Body of pancreas (tissue), 4 donors: ENCODE measurements around the gene ADCY5. TPM values are rescaled to one million over a fixed set of nuclear protein-coding genes. Genes with fewer than 3 reads are reported as not detected.

Source experiments
- ATAC-seq: fragments of 150-250 bp; one replicate; pipeline ENCODE4 v1.9.1; 2016
- DNase-seq, 4 donors: peaks; one replicate each; pipeline ENCODE4 v3.0.0-alpha.2; 2019
- H3K27ac ChIP-seq, 4 donors: fragments of 200-600 bp; sonication (generic); 1 replicate in 3 of 4; 2 replicates in 1 of 4; pipeline versions ENCODE4 v1.5.1 to v1.6.1; 2016 to 2019; ENCODE audit warnings: mild to moderate bottlenecking in 1 of 4, mixed read lengths in 1 of 4, moderate library complexity in 1 of 4
- H3K27me3 ChIP-seq, 2 donors: fragments of 200-600 bp; sonication (generic); one replicate each; pipeline ENCODE4 v1.6.0; 2016; ENCODE audit warnings: mild to moderate bottlenecking in 1 of 2
- H3K36me3 ChIP-seq, 2 donors: fragments of 200-600 bp; sonication (generic); replicated peaks in 1 of 2; 2 replicates each; pipeline ENCODE4 v1.5.1; 2016; ENCODE audit warnings: low read depth in 2 of 2; ENCODE audit not compliant: insufficient read depth in 1 of 2
- H3K4me1 ChIP-seq: fragments of 200-600 bp; sonication (generic); one replicate; pipeline ENCODE4 v1.6.0; 2016
- H3K4me3 ChIP-seq, 2 donors: fragments of 200-600 bp; sonication (generic); 1 replicate in 1 of 2; 2 replicates in 1 of 2; pipeline ENCODE4 v1.5.1; 2016 to 2019
- H3K9me3 ChIP-seq, 3 donors: fragments of 200-600 bp; sonication (generic); 1 replicate in 2 of 3; 2 replicates in 1 of 3; pipeline ENCODE4 v1.5.1; 2016
- CTCF ChIP-seq, 7 experiments: fragments of 450-650 bp in 4 of 7; fragments of 200-600 bp in 3 of 7; sonication (generic) in 3 of 7; IDR thresholded peaks; one replicate each; pipeline ENCODE4 v1.5.1; 2016 to 2019; ENCODE audit warnings: antibody characterized with exemption in 7 of 7
- POLR2A ChIP-seq, 3 donors: fragments of 450-650 bp; IDR thresholded peaks; one replicate each; pipeline ENCODE4 v1.6.1; 2016; ENCODE audit warnings: antibody characterized with exemption in 3 of 3, mild to moderate bottlenecking in 2 of 3
- WGBS, 2 donors: methylation state at CpG; one replicate each; pipeline ENCODE4 v1.1.5; 2017; 5-methylcytosine and 5-hydroxymethylcytosine counted together
- intact Hi-C: fragments of 100-400 bp; cut with DNase I; formaldehyde crosslinking; loops from one replicate; pipeline ENCODE4 v1.15.1; 2023
- total RNA-seq, 2 donors: library from RNA; depleted of rRNA; stranded (reverse); fragments of >200 nt; gene quantifications; one replicate each; pipeline ENCODE4 v1.1.0, GENCODE V29; 2016

The ADCY5 gene
- total RNA-seq, 2 donors from 2014 or later, result 10.6 to 18.8 TPM

GRCh38 chr3:123439806-123440580 is 8.9 kb downstream of the ADCY5 start:
- Histone ChIP-seq H3K4me3 (no peak overlapping the region), H3K27ac (no peak overlapping the region), H3K36me3 (no peaks in the 10 kb centered on the region), H3K4me1 (peaks cover 6% of the 10 kb centered on the region), H3K27me3 (no peaks in the 10 kb centered on the region), H3K9me3 (no peaks in the 10 kb centered on the region)
- 71 to 78% methylated on average over 9 of the region's 9 CpGs for WGBS, 2 donors
- no peak for DNase-seq
- TF ChIP-seq POLR2A (IDR thresholded peaks at IDR 0.05) (no peak), CTCF (IDR thresholded peaks at IDR 0.05) (no peak)
- ATAC-seq, result peak; percentile 54
- intact Hi-C loops, result no loop called here

GRCh38 chr3:123432832-123433523 is 15.9 kb downstream of the ADCY5 start:
- ATAC-seq (no peak), DNase-seq (no peak)
- Histone ChIP-seq H3K36me3 (no peaks in the 10 kb centered on the region), H3K4me3 (no peak overlapping the region), H3K9me3 (no peaks in the 10 kb centered on the region), H3K27ac (peak overlapping the region in 3 of 4 donors; percentile 48 to 70 (median 53)), H3K27me3 (no peaks in the 10 kb centered on the region), H3K4me1 (peaks cover 27% of the 10 kb centered on the region)
- no peak for TF ChIP-seq CTCF (IDR thresholded peaks at IDR 0.05)
- no peak for TF ChIP-seq POLR2A (IDR thresholded peaks at IDR 0.05)
- 72 to 76% methylated on average over 6 of the region's 6 CpGs for WGBS, 2 donors
- intact Hi-C loops, result no loop called here

- WGBS, 2 donors, result 42 to 46% methylated on average over 10 of the region's 10 CpGs
- Histone ChIP-seq H3K27ac (peak overlapping the region; percentile 48 to 70 (median 60)), H3K9me3 (no peaks in the 10 kb centered on the region), H3K4me3 (no peak overlapping the region), H3K36me3 (no peaks in the 10 kb centered on the region), H3K4me1 (peaks cover 35% of the 10 kb centered on the region), H3K27me3 (no peaks in the 10 kb centered on the region)
- no peak for DNase-seq
- TF ChIP-seq CTCF (IDR thresholded peaks at IDR 0.05) (no peak), POLR2A (IDR thresholded peaks at IDR 0.05) (no peak)
- intact Hi-C loops, result no loop called here
- peak; percentile 33 for ATAC-seq
These were observed 17.1 kb downstream of the ADCY5 start for GRCh38 chr3:123431658-123432324.

- TF ChIP-seq CTCF (IDR thresholded peaks at IDR 0.05), result no peak
- TF ChIP-seq POLR2A (IDR thresholded peaks at IDR 0.05), result no peak
- Histone ChIP-seq H3K9me3 (no peaks in the 10 kb centered on the region), H3K36me3 (no peaks in the 10 kb centered on the region), H3K27ac (peak overlapping the region; percentile 39 to 70 (median 60)), H3K27me3 (no peaks in the 10 kb centered on the region), H3K4me1 (peaks cover 42% of the 10 kb centered on the region), H3K4me3 (no peak overlapping the region)
- intact Hi-C loops, result no loop called here
- WGBS, 2 donors, result 79% methylated on average over 5 of the region's 5 CpGs
- peak; percentile 58 for ATAC-seq
- no peak for DNase-seq
These were observed 17.8 kb downstream of the ADCY5 start for GRCh38 chr3:123431007-123431657.
